Stimulated activated CD4-positive, alpha-beta T cell treated with anti-CD3 and anti-CD28 coated beads, Interleukin-1b, Interleukin-23, amount 100 ng/mL, for 1 hour (primary cell): ENCODE results near the gene PCED1A.

Experiments
- DNase-seq, 2 donors: peaks; one replicate each; pipeline ENCODE4 v3.0.0-alpha.2; 2020; ENCODE audit warnings: low read depth in 2 of 2

The PCED1A gene

DNA sequence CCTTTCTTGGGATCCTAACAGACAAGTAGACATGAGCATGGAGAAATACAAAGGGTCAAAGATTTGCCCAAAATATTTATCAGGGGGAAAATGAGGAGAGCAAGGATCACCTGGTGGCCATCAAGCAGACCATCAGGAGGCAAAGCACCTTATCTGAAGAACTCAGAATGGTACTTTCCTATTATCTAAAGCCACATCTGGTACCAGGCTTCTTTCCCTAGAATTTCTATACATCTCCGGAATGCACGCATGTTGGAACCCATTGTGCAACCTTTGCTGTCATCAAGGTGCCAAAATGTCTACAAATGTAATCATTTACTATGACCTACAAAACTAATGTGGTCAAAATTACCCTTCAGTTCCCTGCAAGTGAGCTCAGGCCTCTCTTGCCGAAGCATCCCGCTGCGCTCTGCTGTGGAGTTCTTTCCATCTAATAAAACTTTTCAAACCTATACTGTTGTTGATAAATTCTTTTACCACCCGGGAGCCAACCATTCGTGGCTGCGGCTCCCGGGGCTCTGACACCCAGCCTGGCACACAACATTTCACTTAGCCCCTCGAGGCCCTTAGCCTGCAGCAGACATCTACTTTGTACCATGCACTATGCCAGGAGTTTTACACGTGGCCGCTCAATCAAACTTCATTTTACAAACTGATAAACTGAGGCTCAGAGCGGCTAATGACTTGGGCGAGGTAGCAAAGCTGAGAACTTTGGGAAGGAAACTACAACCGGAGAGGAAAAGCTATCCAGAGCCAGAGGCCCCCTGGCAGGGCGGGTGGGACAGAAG is 36.2 kb downstream of the PCED1A start:
- DNase-seq = no peak

DNA sequence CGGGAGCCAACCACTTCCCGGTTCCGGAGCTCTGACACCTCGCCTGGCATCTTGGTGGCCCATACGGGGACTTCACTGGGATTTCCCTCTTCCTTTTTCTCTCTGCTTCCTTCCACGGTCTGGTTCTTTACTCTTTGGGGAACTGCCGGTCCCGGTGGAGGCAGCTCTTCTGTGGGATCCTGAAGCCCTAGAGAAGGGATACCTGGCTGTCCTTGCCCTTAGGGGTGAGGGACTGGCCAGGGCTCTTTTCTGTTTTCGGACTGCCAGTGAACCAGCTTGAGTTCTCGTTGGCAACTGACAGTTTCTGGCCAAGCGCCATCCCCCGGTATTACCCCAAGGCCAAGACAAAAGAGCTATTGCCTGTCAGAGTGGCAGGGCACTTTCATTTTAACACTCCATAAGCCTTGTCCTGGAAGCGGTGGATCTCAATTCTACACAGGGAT is 39.1 kb downstream of the PCED1A start:
- no peak for DNase-seq

DNA sequence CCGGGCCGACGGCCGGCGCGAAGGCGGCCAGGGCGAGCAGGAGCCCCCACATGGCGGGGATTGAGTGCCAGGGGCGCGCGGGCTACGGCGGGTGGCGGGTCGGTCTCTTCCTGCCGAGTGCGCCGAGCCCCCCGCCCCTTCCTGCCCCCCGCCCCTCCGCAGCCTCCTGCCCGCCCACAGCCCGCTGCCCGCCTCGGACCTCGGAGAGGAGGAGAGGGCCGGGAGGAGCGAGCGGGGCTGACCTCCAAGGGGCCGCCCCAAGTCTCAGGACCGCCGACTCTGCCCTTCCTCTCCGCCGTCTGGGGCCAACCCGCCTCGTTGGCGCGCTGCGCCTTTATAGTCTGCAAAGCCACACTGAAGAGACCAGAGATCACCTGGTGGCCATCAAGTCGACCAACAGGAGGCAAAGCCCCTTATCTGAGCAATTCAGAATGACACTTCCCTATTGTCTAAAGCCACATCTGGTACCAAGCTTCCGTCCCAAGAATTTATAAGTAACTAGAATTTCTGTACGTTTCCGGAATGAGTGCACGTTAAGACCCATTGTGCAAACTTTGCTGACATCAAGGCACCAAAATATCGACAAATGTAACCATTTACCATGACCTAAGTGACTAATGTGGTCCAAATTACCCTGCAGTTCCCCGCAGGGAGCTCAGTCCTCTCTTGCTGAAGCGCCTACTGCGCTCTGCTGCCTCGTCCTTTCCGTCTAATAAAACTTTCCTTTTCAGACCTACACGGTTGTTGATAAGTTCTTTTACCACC is 39.8 kb downstream of the PCED1A start, which contains the start of gene CPXM1:
TSS of gene CPXM1 (minus strand) at position 107 of the 765 bp plus-strand sequence. CDS start at position 52, 55 bp downstream.
- no peak for DNase-seq

- DNase-seq = no peak
Measured at GRCh38 chr20:2799688-2800520, 40.6 kb downstream of the PCED1A start.

- no peak for DNase-seq
Measured at GRCh38 chr20:2799271-2799670, 41.2 kb downstream of the PCED1A start.

DNA sequence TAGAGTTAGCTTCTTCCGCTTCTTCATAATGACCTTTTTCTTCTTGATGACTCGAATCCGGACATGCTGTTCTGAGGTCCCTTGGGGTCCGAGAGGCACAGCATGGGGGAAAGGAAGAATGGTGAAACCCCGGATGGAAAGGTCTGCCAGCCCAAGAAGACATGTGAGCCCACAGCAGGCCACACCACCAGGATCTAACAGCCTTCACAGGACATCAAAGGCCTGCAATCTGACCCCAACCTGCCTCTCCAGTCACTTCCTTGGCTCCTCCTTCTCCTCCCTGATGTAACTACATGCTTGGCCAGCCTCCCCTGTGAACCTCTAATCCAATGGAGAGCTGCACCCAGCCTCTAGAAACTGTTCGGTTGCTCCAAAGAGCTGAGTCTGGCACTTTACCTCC is 41.6 kb downstream of the PCED1A start:
- no peak for DNase-seq

GRCh38 chr20:2798095-2798805 is 42.2 kb downstream of the PCED1A start:
- no peak for DNase-seq

DNA sequence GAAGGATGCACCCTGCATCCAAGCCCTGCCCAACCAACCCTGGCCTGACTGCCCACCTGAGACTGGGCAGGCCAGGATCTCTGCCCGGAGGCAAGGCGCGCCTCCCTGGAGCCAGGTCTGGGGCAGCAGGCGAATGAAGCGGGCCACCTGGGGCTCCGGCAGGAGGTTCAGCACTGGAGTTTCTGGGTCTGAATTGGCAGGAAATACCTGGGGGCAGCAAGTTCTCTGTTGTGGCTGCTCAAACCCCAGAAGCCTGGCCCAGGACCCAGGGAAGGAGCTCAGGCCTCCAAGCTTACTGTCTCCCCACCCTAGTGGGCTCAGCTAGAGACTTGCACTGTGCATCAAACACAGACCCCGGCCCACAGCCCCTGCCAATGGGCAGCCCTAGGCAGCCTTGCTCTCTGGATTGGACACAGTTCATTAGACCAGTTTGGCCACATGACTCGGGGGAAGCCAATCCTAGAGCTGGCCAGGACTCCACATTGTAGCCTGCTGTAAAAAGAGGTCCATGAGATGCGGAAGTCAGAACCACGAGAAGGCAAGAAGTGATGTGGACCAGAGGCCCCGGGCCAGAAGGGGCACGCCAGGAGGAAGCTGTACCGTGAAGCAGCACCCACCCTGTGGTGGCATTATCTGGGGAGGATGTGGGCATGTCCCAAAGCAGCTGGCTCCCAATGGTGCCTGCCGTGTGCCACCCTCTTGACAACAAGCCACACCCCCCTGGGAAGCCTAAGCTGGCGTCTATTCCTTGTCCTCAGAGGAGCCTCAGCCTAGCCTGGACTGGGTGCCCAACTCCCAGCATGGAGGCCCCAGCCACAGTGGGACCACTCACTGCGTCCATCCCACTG is 43.1 kb downstream of the PCED1A start:
- DNase-seq = no peak

DNA sequence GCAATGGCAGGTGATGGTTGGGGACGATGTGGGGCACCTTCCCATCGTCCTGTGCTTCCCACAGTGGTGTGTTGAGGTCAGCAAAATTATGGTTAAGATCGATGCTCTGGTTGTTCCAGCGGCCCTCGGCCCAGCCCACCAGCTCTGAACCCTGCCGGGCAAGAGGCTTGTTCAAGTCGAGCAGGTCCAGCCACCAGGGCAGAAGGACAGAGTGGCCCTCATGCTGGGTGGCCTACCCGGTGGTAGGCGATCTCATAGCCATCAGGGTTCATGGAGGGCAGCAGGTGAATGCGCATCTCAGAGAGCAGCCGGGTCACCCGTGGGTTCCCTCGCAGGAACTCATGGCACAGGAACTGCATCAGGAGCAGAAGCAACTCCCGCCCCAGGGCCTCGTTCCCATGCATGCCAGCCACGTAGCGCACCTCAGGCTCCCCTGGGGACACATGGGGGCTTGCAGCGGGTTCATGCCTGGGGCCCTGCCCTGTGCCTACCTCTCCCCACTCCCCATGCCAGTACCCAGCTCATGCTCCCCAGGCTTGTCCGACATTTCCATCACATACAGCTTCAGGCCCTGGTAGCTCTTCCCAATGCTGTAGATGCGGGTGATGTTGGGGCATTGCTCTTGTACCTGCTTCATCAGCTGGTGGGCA is 44.3 kb downstream of the PCED1A start:
- no peak for DNase-seq

DNA sequence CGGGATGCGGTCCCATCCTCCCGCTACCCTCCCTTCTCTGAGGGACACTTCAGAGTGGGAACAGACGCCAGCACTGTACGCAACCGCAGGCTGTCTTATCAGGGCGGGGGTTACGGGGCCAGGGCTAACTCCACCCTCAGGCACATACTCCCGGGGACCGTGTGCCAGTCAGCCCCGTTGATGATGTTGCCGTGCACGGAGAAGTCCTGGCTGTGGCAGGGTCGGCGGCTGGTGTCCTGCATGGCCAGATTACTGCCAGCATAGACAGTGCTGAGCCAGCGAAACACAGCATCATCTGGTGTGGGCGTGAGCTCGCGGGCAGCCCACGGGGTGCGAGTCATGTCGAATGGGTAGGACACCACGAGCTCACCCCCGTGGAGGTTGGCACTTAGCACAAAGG is 45.0 kb downstream of the PCED1A start:
- DNase-seq = no peak

DNA sequence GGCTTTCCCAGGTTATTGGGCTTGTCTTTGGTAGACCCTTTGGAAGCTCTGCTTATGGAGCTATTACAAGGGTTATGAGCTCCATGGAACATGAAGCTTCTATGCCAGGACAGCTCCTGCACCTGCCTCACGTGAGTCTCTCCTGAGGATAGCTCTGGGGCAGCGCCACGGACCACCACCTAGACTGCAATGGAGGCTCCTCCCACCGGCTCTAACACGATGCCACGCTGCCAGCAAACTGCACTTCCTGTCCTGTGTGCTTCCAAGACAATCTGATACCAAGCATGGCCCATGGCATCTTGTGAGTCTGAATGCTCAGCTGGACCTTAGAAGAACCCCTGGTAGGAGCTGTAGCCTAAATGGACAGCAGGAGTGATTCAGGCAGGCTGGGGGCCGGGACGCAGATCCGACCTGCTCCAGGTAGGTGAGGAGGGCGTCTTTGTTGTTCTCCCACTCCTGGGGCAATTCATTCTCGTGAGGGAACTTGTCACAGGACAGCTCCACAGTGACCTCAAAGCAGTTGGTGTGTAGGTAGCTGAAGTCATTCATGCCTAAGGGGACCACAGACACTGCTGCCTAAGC is 45.5 kb downstream of the PCED1A start:
- DNase-seq = no peak

- DNase-seq = no peak
Measured at GRCh38 chr20:2794202-2794748, 46.2 kb downstream of the PCED1A start.

- no peak for DNase-seq
Measured at GRCh38 chr20:2793471-2793870, 47.0 kb downstream of the PCED1A start.
